Thoracic aorta (tissue), 2 donors: Measurements from ENCODE around the gene SH3BP1. TPM values are rescaled to one million over a fixed set of nuclear protein-coding genes. Genes with fewer than 3 reads are reported as not detected.
A peak's percentile ranks its signal among the peaks of the same experiment; 100 is the strongest.

ENCODE experiments used
- ATAC-seq: fragments of 150-250 bp; one replicate; pipeline ENCODE4 v1.8.0; 2017; ENCODE audit warnings: low read depth; ENCODE audit not compliant: insufficient number of reproducible peaks, low FRiP score
- DNase-seq: peaks from one replicate; pipeline ENCODE4 v3.0.0-alpha.2; 2020; ENCODE audit warnings: low spot score
- H3K27ac ChIP-seq, 2 donors: fragments of 200-600 bp; sonication (generic); 1 replicate in 1 of 2; 2 replicates in 1 of 2; pipeline ENCODE4 v1.5.1; 2016; ENCODE audit warnings: mild to moderate bottlenecking in 2 of 2, moderate library complexity in 2 of 2
- H3K27me3 ChIP-seq: fragments of 200-600 bp; sonication (generic); replicated peaks from 2 replicates; pipeline ENCODE4 v1.6.0; 2016; ENCODE audit warnings: mild to moderate bottlenecking; ENCODE audit not compliant: insufficient read depth
- H3K36me3 ChIP-seq: fragments of 200-600 bp; sonication (generic); one replicate; pipeline ENCODE4 v1.5.1; 2016
- H3K4me1 ChIP-seq, 2 donors: fragments of 200-600 bp; sonication (generic); 1 replicate in 1 of 2; 2 replicates in 1 of 2; pipeline versions ENCODE4 v1.5.1 to v1.6.0; 2016; ENCODE audit warnings: low read depth in 2 of 2, mild to moderate bottlenecking in 1 of 2; ENCODE audit not compliant: control insufficient read depth in 1 of 2
- H3K4me3 ChIP-seq: fragments of 200-600 bp; sonication (generic); 2 replicates; pipeline ENCODE4 v1.5.1; 2016; ENCODE audit warnings: mild to moderate bottlenecking
- H3K9me3 ChIP-seq: fragments of 200-600 bp; sonication (generic); 2 replicates; pipeline ENCODE4 v1.5.1; 2016
- CTCF ChIP-seq: fragments of 200-600 bp; sonication (generic); IDR thresholded peaks from one replicate; pipeline ENCODE4 v1.5.1; 2019; ENCODE audit warnings: antibody characterized with exemption
- total RNA-seq, 2 donors: library from RNA; depleted of rRNA; stranded (reverse); fragments of >200 nt; gene quantifications; one replicate each; pipeline versions ENCODE4 v1.1.0 to v1.2.3, GENCODE V29; 2016

SH3BP1 gene
- total RNA-seq, 2 donors from 2014 or later = 5.6 to 14.2 TPM

- no peaks in the 10 kb centered on the region for H3K4me1 ChIP-seq
- no peak overlapping the region for H3K27ac ChIP-seq
- no peaks in the 10 kb centered on the region for H3K27me3 ChIP-seq
- no peak overlapping the region for H3K4me3 ChIP-seq
- ATAC-seq = no peak
- no peak for DNase-seq
- peaks cover 47% of the 10 kb centered on the region for H3K36me3 ChIP-seq
- no peaks in the 10 kb centered on the region for H3K9me3 ChIP-seq
- TF ChIP-seq CTCF = no peak
Observed at GRCh38 chr22:37619991-37620390, 19.5 kb upstream of the SH3BP1 start.

- Histone ChIP-seq H3K27me3 (no peaks in the 10 kb centered on the region), H3K27ac (no peak overlapping the region), H3K4me1 (peaks cover 5 to 9% of the 10 kb centered on the region in 2 donors), H3K9me3 (no peaks in the 10 kb centered on the region), H3K4me3 (no peak overlapping the region), H3K36me3 (peaks cover 38% of the 10 kb centered on the region)
- no peak for DNase-seq
- no peak for TF ChIP-seq CTCF
- no peak for ATAC-seq
Observed at GRCh38 chr22:37621352-37621860, 18.1 kb upstream of the SH3BP1 start.

GRCh38 chr22:37623075-37624016 lies 16.1 kb upstream of the SH3BP1 start:
- no peak overlapping the region for H3K27ac ChIP-seq
- no peaks in the 10 kb centered on the region for H3K9me3 ChIP-seq
- H3K27me3 ChIP-seq = no peaks in the 10 kb centered on the region
- H3K36me3 ChIP-seq = peaks cover 24% of the 10 kb centered on the region
- no peak for ATAC-seq
- H3K4me1 ChIP-seq = peaks cover 14 to 23% of the 10 kb centered on the region in 2 donors
- peak; percentile 92 for TF ChIP-seq CTCF
- H3K4me3 ChIP-seq = no peak overlapping the region
- DNase-seq = no peak

- Histone ChIP-seq H3K4me3 (no peak overlapping the region), H3K36me3 (peaks cover 19% of the 10 kb centered on the region), H3K27ac (no peak overlapping the region), H3K9me3 (no peaks in the 10 kb centered on the region), H3K4me1 (peaks cover 14 to 23% of the 10 kb centered on the region in 2 donors), H3K27me3 (no peaks in the 10 kb centered on the region)
- DNase-seq (no peak), ATAC-seq (no peak)
- no peak for TF ChIP-seq CTCF
Observed at GRCh38 chr22:37624017-37624365, 15.5 kb upstream of the SH3BP1 start.

GRCh38 chr22:37624876-37625275 lies 14.6 kb upstream of the SH3BP1 start:
- Histone ChIP-seq H3K27ac (no peak overlapping the region), H3K4me1 (peaks cover 14 to 23% of the 10 kb centered on the region in 2 donors), H3K27me3 (no peaks in the 10 kb centered on the region), H3K9me3 (no peaks in the 10 kb centered on the region), H3K36me3 (peaks cover 19% of the 10 kb centered on the region), H3K4me3 (no peak overlapping the region)
- no peak for TF ChIP-seq CTCF
- ATAC-seq (no peak), DNase-seq (no peak)
